Measurements from ENCODE around the gene BLNK. TPM values are rescaled to one million over a fixed set of nuclear protein-coding genes. Genes with fewer than 3 reads are reported as not detected.

The BLNK gene
- total RNA-seq, 2 donors from 2014 or later: 0.39 to 0.41 TPM

DNA sequence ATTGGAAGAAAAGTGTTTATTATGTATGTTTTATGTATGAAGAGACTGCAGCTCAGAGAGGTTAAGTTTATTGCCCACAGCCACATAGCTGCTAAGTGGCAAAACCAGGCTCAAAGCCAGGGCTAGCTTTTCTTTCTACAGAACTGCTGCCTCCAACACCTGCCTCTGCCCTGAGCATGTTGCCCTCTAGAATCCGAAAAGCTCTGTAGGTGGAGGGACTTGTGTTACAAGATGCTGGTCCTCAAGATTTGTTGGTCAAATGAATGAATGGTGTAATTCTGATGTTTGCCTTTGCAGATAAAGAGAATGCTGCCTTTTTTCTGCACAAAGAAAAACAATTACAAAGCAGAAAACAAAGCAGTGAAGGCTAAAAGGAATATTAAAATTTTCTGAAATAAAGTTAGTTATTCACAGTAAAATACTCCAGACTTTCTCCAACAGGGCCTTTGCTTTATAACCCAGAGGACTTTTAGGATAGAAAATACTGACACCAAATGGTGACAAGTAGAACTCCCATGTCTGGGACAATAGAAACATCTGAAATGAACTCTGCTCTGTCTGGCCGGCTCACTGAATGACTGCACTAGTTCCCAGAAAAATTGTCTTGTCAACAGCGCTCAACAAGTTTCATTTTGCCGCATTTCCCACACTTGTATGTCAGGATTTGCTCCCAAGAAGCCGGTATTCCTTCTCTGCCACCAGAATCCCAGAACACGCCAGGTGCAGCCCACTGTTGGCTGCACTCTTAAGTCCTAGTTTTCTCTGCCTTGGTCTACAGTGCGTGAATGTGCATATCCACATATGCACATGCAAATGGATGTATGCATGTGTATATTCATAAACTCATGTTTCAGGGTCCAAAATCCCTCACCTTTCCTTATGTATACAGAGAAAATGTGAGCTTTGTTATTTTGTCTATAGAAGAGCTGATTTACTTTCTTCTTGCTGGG lies 21.9 kb upstream of the BLNK start:
- Histone ChIP-seq H3K4me1 (peaks cover 0 to 4% of the 10 kb centered on the region in 2 donors), H3K27me3 (no peaks in the 10 kb centered on the region), H3K36me3 (no peaks in the 10 kb centered on the region), H3K9me3 (no peaks in the 10 kb centered on the region), H3K27ac (no peak overlapping the region), H3K4me3 (no peak overlapping the region)
- TF ChIP-seq CTCF (IDR thresholded peaks at IDR 0.05): peak in 1 of 2 donors; percentile 71
- no peak for DNase-seq (ENCODE audit: low spot score)

DNA sequence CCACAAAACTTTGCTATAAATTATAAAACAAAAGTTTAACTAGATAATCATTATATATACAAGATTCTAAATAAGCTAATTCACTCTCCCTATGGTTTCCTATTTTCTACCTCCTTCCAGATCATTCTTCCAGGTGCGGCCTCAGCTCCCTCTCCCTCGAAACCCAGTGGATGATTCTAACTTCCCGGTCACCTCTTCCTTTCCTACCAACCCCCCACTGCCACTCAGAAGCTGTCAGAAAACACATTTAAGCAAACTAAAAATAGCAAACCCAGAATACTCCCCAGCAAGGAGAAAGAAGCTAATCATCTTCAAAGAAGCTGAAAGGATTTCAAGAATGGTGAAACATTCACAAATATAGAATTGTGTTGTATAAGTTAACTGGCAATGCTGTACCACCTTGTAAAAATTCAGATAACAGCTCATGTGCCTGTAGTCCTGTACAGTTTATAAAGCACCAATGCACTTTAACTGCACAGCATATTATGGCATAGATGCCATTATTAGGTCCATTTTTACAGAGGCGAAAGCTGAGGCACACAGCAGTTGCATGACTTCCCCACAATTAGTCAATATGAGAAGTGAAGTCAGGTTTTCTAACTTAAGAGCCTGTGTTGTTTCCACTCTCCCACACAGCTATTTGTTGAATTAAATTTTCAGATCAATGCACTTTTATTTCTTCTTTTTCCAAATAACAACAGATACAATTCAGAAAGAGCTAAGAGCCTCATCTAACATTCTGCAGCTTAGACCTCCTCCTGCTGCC lies 19.2 kb upstream of the BLNK start:
- no peaks in the 10 kb centered on the region for H3K27me3 ChIP-seq
- TF ChIP-seq CTCF (IDR thresholded peaks at IDR 0.05): no peak

GRCh38 chr10:96289218-96289910 lies 18.0 kb upstream of the BLNK start:
- H3K9me3 ChIP-seq: no peaks in the 10 kb centered on the region
- H3K4me3 ChIP-seq: no peak overlapping the region
- H3K27me3 ChIP-seq: no peaks in the 10 kb centered on the region
- H3K4me1 ChIP-seq: peaks cover 0 to 4% of the 10 kb centered on the region in 2 donors
- H3K36me3 ChIP-seq: no peaks in the 10 kb centered on the region
- no peak for TF ChIP-seq CTCF (IDR thresholded peaks at IDR 0.05)
- H3K27ac ChIP-seq: no peak overlapping the region
- DNase-seq (ENCODE audit: low spot score): no peak

More for the DNA sequence above, 19.2 kb upstream of the BLNK start:
- Histone ChIP-seq H3K36me3 (no peaks in the 10 kb centered on the region), H3K27ac (no peak overlapping the region), H3K4me3 (no peak overlapping the region), H3K9me3 (no peaks in the 10 kb centered on the region), H3K4me1 (peaks cover 0 to 4% of the 10 kb centered on the region in 2 donors)
- DNase-seq (ENCODE audit: low spot score): no peak

DNA sequence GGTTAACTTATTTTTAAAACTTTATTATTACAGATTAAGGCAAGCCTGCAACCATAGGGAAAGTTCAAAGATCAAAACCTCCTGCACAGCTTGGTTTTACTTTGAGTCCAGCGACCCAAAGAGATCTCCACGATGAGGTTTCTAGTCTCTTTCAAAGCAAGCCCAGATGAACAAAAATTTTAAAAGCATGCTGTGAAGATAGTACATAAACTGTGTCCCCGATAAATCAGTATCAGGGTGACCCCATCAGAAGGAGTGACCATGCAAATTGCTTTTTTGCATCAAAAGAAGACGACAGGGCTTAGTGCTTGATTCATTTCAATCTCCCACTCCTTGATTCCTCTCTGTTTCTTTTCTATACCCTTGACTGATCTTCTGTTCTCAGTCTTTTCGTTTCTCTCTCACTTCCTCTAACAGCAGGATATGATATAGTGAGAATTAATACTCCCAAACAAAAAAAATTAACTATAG lies 16.8 kb upstream of the BLNK start:
- H3K27ac ChIP-seq: no peak overlapping the region
- H3K9me3 ChIP-seq: no peaks in the 10 kb centered on the region
- DNase-seq (ENCODE audit: low spot score): no peak
- TF ChIP-seq CTCF (IDR thresholded peaks at IDR 0.05): no peak
- H3K36me3 ChIP-seq: no peaks in the 10 kb centered on the region
- peaks cover 0 to 4% of the 10 kb centered on the region in 2 donors for H3K4me1 ChIP-seq
- H3K4me3 ChIP-seq: no peak overlapping the region
- no peaks in the 10 kb centered on the region for H3K27me3 ChIP-seq

DNA sequence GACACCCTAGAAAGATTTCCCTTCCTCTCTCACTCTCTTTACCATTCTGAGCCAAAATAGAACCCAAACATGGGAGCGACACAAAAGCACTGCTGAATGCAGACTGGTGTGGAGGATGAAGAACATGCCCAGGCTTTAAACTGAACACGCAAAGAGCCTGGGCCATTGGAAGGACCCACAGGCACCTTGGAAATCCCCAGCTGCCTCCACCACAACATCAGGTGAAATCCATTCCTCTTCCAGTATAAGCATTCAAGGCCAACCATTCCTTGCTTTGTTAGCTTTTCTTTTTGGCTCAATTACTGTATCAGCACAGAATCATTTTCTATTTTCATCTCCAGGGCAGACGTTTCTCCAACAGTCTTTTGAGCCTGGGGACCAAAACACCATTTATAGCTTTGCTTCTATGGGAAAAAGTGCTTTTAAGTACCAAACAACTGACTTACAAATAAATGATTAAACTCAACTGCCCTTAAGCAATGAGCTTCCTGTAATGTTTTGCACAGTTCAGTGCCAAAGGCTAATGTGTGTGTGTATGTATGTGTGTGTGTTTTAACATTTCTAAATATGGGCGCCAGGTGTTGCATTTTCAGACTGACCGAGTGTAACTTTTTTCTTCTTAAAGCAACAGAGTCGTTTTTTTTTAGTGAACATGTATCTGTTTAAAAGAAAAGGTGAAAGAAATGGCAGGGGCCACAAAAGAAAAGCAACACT lies 16.2 kb upstream of the BLNK start:
- H3K27ac ChIP-seq: no peak overlapping the region
- H3K36me3 ChIP-seq: no peaks in the 10 kb centered on the region
- no peak overlapping the region for H3K4me3 ChIP-seq
- DNase-seq (ENCODE audit: low spot score): no peak
- H3K9me3 ChIP-seq: no peaks in the 10 kb centered on the region
- no peak for TF ChIP-seq CTCF (IDR thresholded peaks at IDR 0.05)
- H3K27me3 ChIP-seq: no peaks in the 10 kb centered on the region
- H3K4me1 ChIP-seq: peaks cover 0 to 4% of the 10 kb centered on the region in 2 donors

Measured in right atrium auricular region (tissue), 2 donors.